Measurements from ENCODE around the gene IBA57. TPM values are rescaled to one million over a fixed set of nuclear protein-coding genes. Genes with fewer than 3 reads are reported as not detected.

The IBA57 gene
- total RNA-seq, 2 experiments from 2014 or later: 9.1 to 9.9 TPM

DNA sequence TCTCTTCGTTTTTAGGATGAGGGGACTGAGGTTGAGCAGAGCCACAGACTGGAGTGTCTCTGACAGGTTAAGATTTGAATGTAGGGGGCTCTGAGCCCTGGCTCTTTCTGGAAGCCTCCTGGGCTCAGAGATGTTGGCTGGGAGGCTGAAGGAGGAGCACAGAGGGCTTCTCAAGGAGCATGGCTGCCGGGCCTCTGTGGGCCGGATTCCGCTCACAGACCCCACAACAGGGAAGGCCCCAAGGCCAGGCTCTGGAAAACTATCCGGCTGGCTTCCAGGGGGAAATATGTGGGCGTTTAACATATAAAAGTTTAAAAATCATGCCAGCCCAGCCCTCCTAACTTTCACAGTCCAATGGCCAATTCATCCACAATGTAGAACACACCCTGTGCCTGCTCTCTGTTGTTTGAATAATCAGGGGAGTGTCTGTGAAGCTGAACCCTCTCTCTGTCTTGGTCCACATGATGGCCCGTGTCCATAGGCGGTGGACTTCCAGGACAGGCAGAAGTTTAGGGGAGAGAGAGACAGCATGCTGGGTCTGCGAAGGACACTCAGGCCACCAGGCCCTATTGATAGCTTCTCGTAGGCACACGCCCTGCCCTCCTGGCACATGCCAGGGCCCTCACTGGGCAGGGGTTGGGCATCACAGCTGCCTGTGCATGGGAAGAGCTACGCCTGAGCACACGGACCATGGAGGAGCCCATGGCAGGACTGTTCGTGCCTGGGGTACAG, 53.1 kb downstream of the IBA57 start:
- BruUV-seq (replicated peaks): no TSS peak
- H3K27ac ChIP-seq (ENCODE audit: low read depth, low read length, poor library complexity, severe bottlenecking): no peak overlapping the region
- intact Hi-C loops (cut with micrococcal nuclease; ENCODE audit: unreplicated experiment): no loop called here

DNA sequence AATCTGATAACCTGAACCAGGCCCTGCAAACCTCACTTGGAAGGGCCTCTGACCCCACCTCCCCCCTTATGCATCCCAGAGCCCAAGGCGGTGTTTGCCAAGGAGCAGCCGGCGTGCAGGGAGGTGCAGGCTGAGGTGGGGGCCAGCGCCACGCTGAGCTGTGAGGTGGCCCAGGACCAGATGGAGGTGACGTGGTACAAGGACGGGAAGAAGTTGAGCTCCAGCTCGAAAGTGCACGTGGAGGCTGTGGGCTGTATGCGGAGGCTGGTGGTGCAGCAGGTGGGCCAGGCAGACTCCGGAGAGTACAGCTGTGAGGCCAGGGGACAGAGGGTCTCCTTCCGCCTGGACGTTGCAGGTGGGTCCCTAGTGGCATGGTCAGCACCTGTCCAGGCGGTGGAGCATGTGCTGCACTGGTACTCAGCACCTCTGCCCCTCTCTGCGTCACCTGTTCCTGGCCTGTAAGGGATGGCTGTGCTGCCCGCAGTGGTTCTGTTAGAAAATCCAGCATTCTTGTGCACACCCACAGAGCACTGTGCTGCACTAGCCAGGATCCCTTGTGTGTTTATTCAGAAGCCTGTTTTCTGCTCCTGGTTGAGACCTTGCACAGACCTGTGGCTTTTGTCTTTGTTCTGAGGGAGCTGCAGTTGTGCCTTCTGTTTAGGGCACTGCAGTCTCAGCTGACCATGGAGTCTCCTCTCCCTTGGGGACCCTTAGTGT, 53.8 kb downstream of the IBA57 start:
- Histone ChIP-seq H3K79me2 (ENCODE audit: insufficient read depth, low read depth, low read length) (no peaks in the 10 kb centered on the region), H3K4me2 (ENCODE audit: low read length) (peak overlapping the region; percentile 23; the same call in 1 of the 2 replicates), H4K20me1 (ENCODE audit: insufficient read depth, low read length) (no peaks in the 10 kb centered on the region), H3K9me2 (ENCODE audit: insufficient read depth, low read length) (no peaks in the 10 kb centered on the region), H2AFZ (ENCODE audit: low read length) (no peak overlapping the region), H3K27ac (ENCODE audit: low read depth, low read length, poor library complexity, severe bottlenecking) (no peak overlapping the region), H3K9me3 (ENCODE audit: low read length) (no peaks in the 10 kb centered on the region), H3K36me3 (ENCODE audit: insufficient read depth, low read length) (peaks cover 29% of the 10 kb centered on the region), H3K4me1 (ENCODE audit: insufficient read depth, low read length, poor library complexity, severe bottlenecking) (peaks cover 9% of the 10 kb centered on the region), H3K4me3 (ENCODE audit: low read depth, low read length, poor library complexity, severe bottlenecking) (no peak overlapping the region)
- DNase-seq (ENCODE audit: low spot score): no peak
- no TSS peak for BruUV-seq (replicated peaks)
- intact Hi-C loops (cut with micrococcal nuclease; ENCODE audit: unreplicated experiment): no loop called here
- ChIA-PET CTCF (ENCODE audit: unreplicated experiment) (interaction anchor here (0.6 kb wide), 1 partner anchor 83 kb away, joined by 3 read pairs; no protein-coding TSS in a partner anchor), POLR2A (interaction anchor here (1.0 to 1.2 kb wide), 2 partner anchors 203 to 238 kb away, joined by 3 read pairs; no protein-coding TSS in a partner anchor)
- TF ChIP-seq EZH2phosphoT487 (IDR thresholded peaks at IDR 0.05; ENCODE audit: borderline replicate concordance, low read depth, low read length): no peak
- TF ChIP-seq, protein P1, sequence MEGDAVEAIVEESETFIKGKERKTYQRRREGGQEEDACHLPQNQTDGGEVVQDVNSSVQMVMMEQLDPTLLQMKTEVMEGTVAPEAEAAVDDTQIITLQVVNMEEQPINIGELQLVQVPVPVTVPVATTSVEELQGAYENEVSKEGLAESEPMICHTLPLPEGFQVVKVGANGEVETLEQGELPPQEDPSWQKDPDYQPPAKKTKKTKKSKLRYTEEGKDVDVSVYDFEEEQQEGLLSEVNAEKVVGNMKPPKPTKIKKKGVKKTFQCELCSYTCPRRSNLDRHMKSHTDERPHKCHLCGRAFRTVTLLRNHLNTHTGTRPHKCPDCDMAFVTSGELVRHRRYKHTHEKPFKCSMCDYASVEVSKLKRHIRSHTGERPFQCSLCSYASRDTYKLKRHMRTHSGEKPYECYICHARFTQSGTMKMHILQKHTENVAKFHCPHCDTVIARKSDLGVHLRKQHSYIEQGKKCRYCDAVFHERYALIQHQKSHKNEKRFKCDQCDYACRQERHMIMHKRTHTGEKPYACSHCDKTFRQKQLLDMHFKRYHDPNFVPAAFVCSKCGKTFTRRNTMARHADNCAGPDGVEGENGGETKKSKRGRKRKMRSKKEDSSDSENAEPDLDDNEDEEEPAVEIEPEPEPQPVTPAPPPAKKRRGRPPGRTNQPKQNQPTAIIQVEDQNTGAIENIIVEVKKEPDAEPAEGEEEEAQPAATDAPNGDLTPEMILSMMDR (conservative IDR thresholded peaks at IDR 0.05; ENCODE audit: low read length): no peak

More for the DNA sequence above, 53.1 kb downstream of the IBA57 start:
- TF ChIP-seq EZH2phosphoT487 (IDR thresholded peaks at IDR 0.05; ENCODE audit: borderline replicate concordance, low read depth, low read length): no peak
- TF ChIP-seq, protein P1 (conservative IDR thresholded peaks at IDR 0.05; ENCODE audit: low read length): no peak
- H3K9me3 ChIP-seq (ENCODE audit: low read length): no peaks in the 10 kb centered on the region
- peaks cover 9% of the 10 kb centered on the region for H3K4me1 ChIP-seq (ENCODE audit: insufficient read depth, low read length, poor library complexity, severe bottlenecking)
- H3K9me2 ChIP-seq (ENCODE audit: insufficient read depth, low read length): no peaks in the 10 kb centered on the region
- no peaks in the 10 kb centered on the region for H4K20me1 ChIP-seq (ENCODE audit: insufficient read depth, low read length)
- ChIA-PET POLR2A (interaction anchor here (0.6 kb wide), 1 partner anchor 38 kb away, joined by 3 read pairs; no protein-coding TSS in a partner anchor), CTCF (ENCODE audit: unreplicated experiment) (no interaction called here)
- H3K4me3 ChIP-seq (ENCODE audit: low read depth, low read length, poor library complexity, severe bottlenecking): no peak overlapping the region
- H3K36me3 ChIP-seq (ENCODE audit: insufficient read depth, low read length): peaks cover 22% of the 10 kb centered on the region; the same call in 1 of the 2 replicates
- H3K4me2 ChIP-seq (ENCODE audit: low read length): no peak overlapping the region
- H2AFZ ChIP-seq (ENCODE audit: low read length): no peak overlapping the region
- no peaks in the 10 kb centered on the region for H3K79me2 ChIP-seq (ENCODE audit: insufficient read depth, low read depth, low read length)
- DNase-seq (ENCODE audit: low spot score): no peak
